ENCODE results near the gene PIP4K2A. TPM values are rescaled to one million over a fixed set of nuclear protein-coding genes. Genes with fewer than 3 reads are reported as not detected.

PIP4K2A gene
- total and polyA plus RNA-seq, 5 donors from 2014 or later, result 41.3 to 156 (median 55.2) TPM

- H3K27ac ChIP-seq (ENCODE audit: insufficient read depth, low read length, poor library complexity, severe bottlenecking), result peak overlapping the region; percentile 76
- Mint-ChIP-seq H3K27me3 (no peaks in the 10 kb centered on the region), H3K27ac (peak overlapping the region; percentile 89 to 95 (median 92))
Measured at GRCh38 chr10:22656036-22656435, 58.3 kb downstream of the PIP4K2A start.

GRCh38 chr10:22655312-22655981 lies 58.9 kb downstream of the PIP4K2A start:
- H3K36me3 Mint-ChIP-seq, result peaks cover 16% of the 10 kb centered on the region
- DNase-seq, result peak in 2 of 3 donors; percentile 78
- peaks cover 50 to 99% (median 83%) of the 10 kb centered on the region in 4 donors for H3K4me1 Mint-ChIP-seq
- no peaks in the 10 kb centered on the region for H3K27me3 Mint-ChIP-seq
- Histone ChIP-seq H3K36me3 (ENCODE audit: control insufficient read depth, insufficient read depth, low read length) (no peaks in the 10 kb centered on the region), H3K4me1 (ENCODE audit: control insufficient read depth, insufficient read depth, low read length, poor library complexity, severe bottlenecking) (peaks cover 99% of the 10 kb centered on the region), H3K4me3 (ENCODE audit: low read depth, low read length) (peak overlapping the region; percentile 83), H3K27ac (ENCODE audit: insufficient read depth, low read length, poor library complexity, severe bottlenecking) (peak overlapping the region; percentile 76), H3K9me3 (ENCODE audit: control insufficient read depth in 2 of 2, low read length in 2 of 2) (no peaks in the 10 kb centered on the region), H3K27me3 (ENCODE audit: control insufficient read depth, insufficient read depth, low read length) (no peaks in the 10 kb centered on the region)
- peak overlapping the region; percentile 89 to 95 (median 92) for H3K27ac Mint-ChIP-seq
- H3K4me3 Mint-ChIP-seq, result peak overlapping the region; percentile 73 to 89 (median 78)
- peaks cover 0 to 2% (median 0%) of the 10 kb centered on the region in 7 donors for H3K9me3 Mint-ChIP-seq
- ATAC-seq (ENCODE audit: low read depth in 2 of 2), result peak; percentile 70 to 72

More at GRCh38 chr10:22656036-22656435, 58.3 kb downstream of the PIP4K2A start:
- Histone ChIP-seq H3K36me3 (ENCODE audit: control insufficient read depth, insufficient read depth, low read length) (no peaks in the 10 kb centered on the region), H3K4me3 (ENCODE audit: low read depth, low read length) (peak overlapping the region; percentile 83), H3K27me3 (ENCODE audit: control insufficient read depth, insufficient read depth, low read length) (no peaks in the 10 kb centered on the region), H3K9me3 (ENCODE audit: control insufficient read depth in 2 of 2, low read length in 2 of 2) (no peaks in the 10 kb centered on the region), H3K4me1 (ENCODE audit: control insufficient read depth, insufficient read depth, low read length, poor library complexity, severe bottlenecking) (peaks cover 99% of the 10 kb centered on the region)
- peaks cover 19% of the 10 kb centered on the region for H3K36me3 Mint-ChIP-seq
- no peak for DNase-seq
- H3K9me3 Mint-ChIP-seq, result peaks cover 0 to 2% (median 0%) of the 10 kb centered on the region in 7 donors
- peaks cover 49 to 99% (median 83%) of the 10 kb centered on the region in 4 donors for H3K4me1 Mint-ChIP-seq
- ATAC-seq (ENCODE audit: low read depth in 2 of 2), result no peak
- peak overlapping the region; percentile 73 to 89 (median 78) for H3K4me3 Mint-ChIP-seq

DNA sequence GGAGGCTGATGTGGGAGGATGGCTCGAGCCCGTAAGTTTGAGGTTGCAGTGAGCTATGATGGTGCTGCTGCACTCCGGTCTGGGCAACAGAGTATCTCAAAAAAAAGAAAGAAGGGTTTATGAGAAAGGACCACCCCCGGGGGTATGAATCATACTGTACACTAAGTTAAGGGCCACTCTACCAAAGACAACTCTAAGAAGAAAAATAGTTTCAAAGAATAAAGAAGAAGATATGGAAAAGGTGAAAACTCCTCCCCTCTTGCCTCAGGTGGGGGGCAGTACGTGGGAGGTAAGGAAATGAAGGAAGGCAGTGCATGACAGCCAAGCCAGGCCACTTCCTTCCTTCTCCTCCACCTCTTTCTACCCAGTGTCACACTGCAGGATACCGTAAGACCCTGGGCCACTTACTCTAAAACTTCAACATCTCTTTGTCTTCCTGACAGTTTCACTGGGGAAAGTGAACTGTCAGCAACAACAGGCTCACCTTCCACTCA lies 61.3 kb downstream of the PIP4K2A start:
- Histone ChIP-seq H3K4me3 (ENCODE audit: low read depth, low read length) (peak overlapping the region; percentile 63), H3K27ac (ENCODE audit: insufficient read depth, low read length, poor library complexity, severe bottlenecking) (peak overlapping the region; percentile 76), H3K9me3 (ENCODE audit: control insufficient read depth in 2 of 2, low read length in 2 of 2) (no peaks in the 10 kb centered on the region), H3K27me3 (ENCODE audit: control insufficient read depth, insufficient read depth, low read length) (no peaks in the 10 kb centered on the region), H3K4me1 (ENCODE audit: control insufficient read depth, insufficient read depth, low read length, poor library complexity, severe bottlenecking) (peaks cover 100% of the 10 kb centered on the region), H3K36me3 (ENCODE audit: control insufficient read depth, insufficient read depth, low read length) (no peaks in the 10 kb centered on the region)
- Mint-ChIP-seq H3K4me1 (peaks cover 62 to 100% (median 89%) of the 10 kb centered on the region in 4 donors), H3K36me3 (peaks cover 20% of the 10 kb centered on the region), H3K27me3 (no peaks in the 10 kb centered on the region), H3K4me3 (peak overlapping the region; percentile 76 to 89 (median 80)), H3K27ac (peak overlapping the region; percentile 95 to 97 (median 95)), H3K9me3 (peaks cover 0 to 2% (median 0%) of the 10 kb centered on the region in 7 donors)
- DNase-seq (peak in 1 of 3 donors; percentile 60), ATAC-seq (ENCODE audit: low read depth in 2 of 2) (peak; percentile 29 to 62)

DNA sequence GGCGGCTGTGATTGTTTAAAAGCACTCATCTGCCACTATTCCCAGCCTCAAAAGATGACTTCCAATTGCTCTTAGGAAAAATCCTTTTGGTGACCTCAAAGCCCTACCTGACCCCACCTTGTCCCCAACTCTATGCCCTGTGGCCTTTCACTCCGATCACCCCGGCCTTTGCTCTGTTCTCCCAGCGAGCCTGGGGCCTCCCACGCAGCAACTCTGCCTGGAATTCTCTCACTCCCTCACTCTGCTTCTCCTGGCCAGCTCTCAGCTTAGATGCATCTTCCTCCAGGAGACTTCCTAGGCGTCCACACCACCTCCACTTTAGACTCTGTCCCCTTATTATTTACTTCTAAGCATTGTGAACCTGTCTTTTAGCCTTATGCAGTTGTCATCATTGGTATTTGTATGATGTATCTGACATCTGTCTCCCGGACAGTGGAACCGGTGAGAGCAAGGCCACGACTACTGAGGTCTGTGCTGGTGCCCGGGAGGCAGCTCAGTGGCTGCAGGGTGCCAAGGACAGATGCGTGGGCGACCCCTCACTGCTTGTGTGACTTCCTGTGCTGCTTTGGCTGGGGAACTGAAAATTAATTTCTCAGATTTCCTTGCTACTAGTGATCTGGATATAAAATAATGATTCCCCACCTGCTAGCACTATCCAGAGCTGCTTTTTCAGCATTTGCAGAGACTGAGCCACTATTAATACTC lies 63.0 kb downstream of the PIP4K2A start:
- ATAC-seq (ENCODE audit: low read depth in 2 of 2), result no peak
- no peak for DNase-seq
- Histone ChIP-seq H3K27ac (ENCODE audit: insufficient read depth, low read length, poor library complexity, severe bottlenecking) (peak overlapping the region; percentile 76), H3K36me3 (ENCODE audit: control insufficient read depth, insufficient read depth, low read length) (no peaks in the 10 kb centered on the region), H3K9me3 (ENCODE audit: control insufficient read depth in 2 of 2, low read length in 2 of 2) (no peaks in the 10 kb centered on the region), H3K4me3 (ENCODE audit: low read depth, low read length) (peak overlapping the region; percentile 38), H3K4me1 (ENCODE audit: control insufficient read depth, insufficient read depth, low read length, poor library complexity, severe bottlenecking) (peaks cover 100% of the 10 kb centered on the region), H3K27me3 (ENCODE audit: control insufficient read depth, insufficient read depth, low read length) (no peaks in the 10 kb centered on the region)
- Mint-ChIP-seq H3K36me3 (peaks cover 20% of the 10 kb centered on the region), H3K4me1 (peaks cover 59 to 100% (median 91%) of the 10 kb centered on the region in 4 donors), H3K27me3 (no peaks in the 10 kb centered on the region), H3K27ac (peak overlapping the region; percentile 94 to 97 (median 95)), H3K4me3 (peak overlapping the region; percentile 42 to 89 (median 76)), H3K9me3 (peaks cover 0 to 2% (median 0%) of the 10 kb centered on the region in 7 donors)

- Mint-ChIP-seq H3K27ac (peak overlapping the region; percentile 94 to 97 (median 95)), H3K36me3 (peaks cover 20% of the 10 kb centered on the region), H3K27me3 (no peaks in the 10 kb centered on the region), H3K9me3 (peaks cover 0 to 1% (median 0%) of the 10 kb centered on the region in 7 donors), H3K4me3 (peak overlapping the region; percentile 42 to 93 (median 87)), H3K4me1 (peaks cover 50 to 95% (median 83%) of the 10 kb centered on the region in 4 donors)
- no peak for DNase-seq
- H3K4me3 ChIP-seq (ENCODE audit: low read depth, low read length), result peak overlapping the region; percentile 77
- H3K36me3 ChIP-seq (ENCODE audit: control insufficient read depth, insufficient read depth, low read length), result no peaks in the 10 kb centered on the region
- H3K27ac ChIP-seq (ENCODE audit: insufficient read depth, low read length, poor library complexity, severe bottlenecking), result peak overlapping the region; percentile 76
- no peaks in the 10 kb centered on the region for H3K9me3 ChIP-seq (ENCODE audit: control insufficient read depth in 2 of 2, low read length in 2 of 2)
- peaks cover 100% of the 10 kb centered on the region for H3K4me1 ChIP-seq (ENCODE audit: control insufficient read depth, insufficient read depth, low read length, poor library complexity, severe bottlenecking)
- H3K27me3 ChIP-seq (ENCODE audit: control insufficient read depth, insufficient read depth, low read length), result no peaks in the 10 kb centered on the region
- no peak for ATAC-seq (ENCODE audit: low read depth in 2 of 2)
Measured at GRCh38 chr10:22649994-22650393, 64.4 kb downstream of the PIP4K2A start.

- peaks cover 20% of the 10 kb centered on the region for H3K36me3 Mint-ChIP-seq
- H3K4me3 ChIP-seq (ENCODE audit: low read depth, low read length), result peak overlapping the region; percentile 77
- peaks cover 0 to 1% (median 0%) of the 10 kb centered on the region in 7 donors for H3K9me3 Mint-ChIP-seq
- H3K9me3 ChIP-seq (ENCODE audit: control insufficient read depth in 2 of 2, low read length in 2 of 2), result no peaks in the 10 kb centered on the region
- H3K27me3 Mint-ChIP-seq, result no peaks in the 10 kb centered on the region
- peak overlapping the region; percentile 76 for H3K27ac ChIP-seq (ENCODE audit: insufficient read depth, low read length, poor library complexity, severe bottlenecking)
- peak overlapping the region; percentile 42 to 93 (median 87) for H3K4me3 Mint-ChIP-seq
- H3K4me1 Mint-ChIP-seq, result peaks cover 50 to 95% (median 82%) of the 10 kb centered on the region in 4 donors
- H3K27me3 ChIP-seq (ENCODE audit: control insufficient read depth, insufficient read depth, low read length), result no peaks in the 10 kb centered on the region
- H3K4me1 ChIP-seq (ENCODE audit: control insufficient read depth, insufficient read depth, low read length, poor library complexity, severe bottlenecking), result peaks cover 100% of the 10 kb centered on the region
- peak in 1 of 3 donors; percentile 56 for DNase-seq
- no peaks in the 10 kb centered on the region for H3K36me3 ChIP-seq (ENCODE audit: control insufficient read depth, insufficient read depth, low read length)
- peak overlapping the region; percentile 94 to 97 (median 95) for H3K27ac Mint-ChIP-seq
- ATAC-seq (ENCODE audit: low read depth in 2 of 2), result peak; percentile 43 to 49
Measured at GRCh38 chr10:22649390-22649841, 65.0 kb downstream of the PIP4K2A start.

GRCh38 chr10:22648547-22648961 lies 65.8 kb downstream of the PIP4K2A start:
- Histone ChIP-seq H3K4me1 (ENCODE audit: control insufficient read depth, insufficient read depth, low read length, poor library complexity, severe bottlenecking) (peaks cover 100% of the 10 kb centered on the region), H3K9me3 (ENCODE audit: control insufficient read depth in 2 of 2, low read length in 2 of 2) (no peaks in the 10 kb centered on the region), H3K4me3 (ENCODE audit: low read depth, low read length) (peak overlapping the region; percentile 77), H3K36me3 (ENCODE audit: control insufficient read depth, insufficient read depth, low read length) (no peaks in the 10 kb centered on the region), H3K27me3 (ENCODE audit: control insufficient read depth, insufficient read depth, low read length) (no peaks in the 10 kb centered on the region), H3K27ac (ENCODE audit: insufficient read depth, low read length, poor library complexity, severe bottlenecking) (peak overlapping the region; percentile 76)
- H3K4me1 Mint-ChIP-seq, result peaks cover 50 to 95% (median 86%) of the 10 kb centered on the region in 4 donors
- ATAC-seq (ENCODE audit: low read depth in 2 of 2) (no peak), DNase-seq (no peak)
- peak overlapping the region; percentile 42 to 93 (median 87) for H3K4me3 Mint-ChIP-seq
- H3K9me3 Mint-ChIP-seq, result peaks cover 0 to 1% (median 0%) of the 10 kb centered on the region in 7 donors
- H3K27me3 Mint-ChIP-seq, result no peaks in the 10 kb centered on the region
- peak overlapping the region; percentile 94 to 97 (median 95) for H3K27ac Mint-ChIP-seq
- H3K36me3 Mint-ChIP-seq, result peaks cover 27% of the 10 kb centered on the region

Measured in CD4-positive, CD25-positive, alpha-beta regulatory T cell (primary cell).